GM19324 (cell line): ENCODE measurements around the gene SDR9C7.
"Not testable (repeated sequence)": the region's sequence is repeated elsewhere in the genome, so short reads cannot be mapped to it uniquely, and the experiment has no call there.

Experiments
- ATAC-seq: cut with Tn5 transposase; IDR thresholded peaks from one replicate; pipeline ENCODE4 v1.9.1; 2021; ENCODE audit warnings: mild to moderate bottlenecking, moderate library complexity; ENCODE audit not compliant: unreplicated experiment, low FRiP score

Gene SDR9C7

GRCh38 chr12:56921346-56921745, 12.9 kb downstream of the SDR9C7 start:
- no peak for ATAC-seq

GRCh38 chr12:56918139-56918538, 16.1 kb downstream of the SDR9C7 start:
- ATAC-seq: not testable (repeated sequence)

- ATAC-seq: no peak
Measured at GRCh38 chr12:56916996-56917333, 17.2 kb downstream of the SDR9C7 start.

DNA sequence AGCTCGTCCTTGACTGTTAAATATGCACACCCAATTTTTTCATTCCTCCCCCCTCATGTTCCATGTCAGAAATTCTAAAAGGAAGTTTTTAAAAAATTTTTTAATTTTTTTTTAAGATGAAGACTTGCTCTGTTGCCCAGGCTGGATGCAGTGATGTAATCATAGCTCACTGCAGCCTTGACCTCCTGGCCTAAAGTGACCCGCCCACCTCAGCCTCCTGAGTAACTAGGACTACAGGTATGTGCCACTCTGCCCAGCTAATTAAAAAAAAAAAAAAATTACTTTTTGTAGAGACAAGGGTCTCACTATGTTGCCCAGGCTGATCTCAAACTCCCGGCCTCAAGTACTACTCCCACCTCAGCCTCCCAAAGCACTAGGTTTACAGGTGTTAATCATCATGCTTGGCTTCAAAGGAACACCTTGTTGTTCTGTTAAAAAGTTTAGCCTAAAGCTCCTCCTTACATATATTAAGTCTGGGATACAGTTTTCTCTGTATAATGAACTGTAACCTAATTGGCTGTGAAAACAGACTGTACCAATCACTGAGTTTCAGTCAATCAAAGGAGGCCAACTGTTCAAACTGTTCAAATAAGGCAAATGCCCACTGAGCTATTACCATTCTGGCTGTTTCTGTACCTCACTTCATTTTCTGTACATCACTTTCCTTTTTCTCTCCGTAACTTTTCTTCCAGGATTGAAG, 17.8 kb downstream of the SDR9C7 start:
- no peak for ATAC-seq

DNA sequence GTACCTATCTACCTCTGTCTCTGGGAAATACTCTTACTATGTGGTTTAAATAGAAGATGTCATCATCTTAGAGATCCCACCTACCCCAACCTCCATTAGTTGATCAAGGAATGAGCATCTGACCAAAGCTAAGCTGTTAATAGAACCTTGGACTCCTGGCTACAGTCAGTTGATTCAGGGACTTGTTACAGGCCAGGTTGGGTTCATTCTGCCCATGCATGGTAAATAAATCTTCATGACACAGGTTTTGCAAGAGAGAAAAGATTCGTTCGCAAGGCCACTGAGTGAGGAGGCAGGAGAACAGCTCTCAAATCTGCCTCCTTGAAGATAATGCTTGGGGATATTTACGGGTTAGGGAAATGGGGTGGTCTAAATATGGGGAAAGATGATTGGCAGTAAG, 19.5 kb downstream of the SDR9C7 start:
- no peak for ATAC-seq

- no peak for ATAC-seq
Measured at GRCh38 chr12:56914256-56914655, 20.0 kb downstream of the SDR9C7 start.

DNA sequence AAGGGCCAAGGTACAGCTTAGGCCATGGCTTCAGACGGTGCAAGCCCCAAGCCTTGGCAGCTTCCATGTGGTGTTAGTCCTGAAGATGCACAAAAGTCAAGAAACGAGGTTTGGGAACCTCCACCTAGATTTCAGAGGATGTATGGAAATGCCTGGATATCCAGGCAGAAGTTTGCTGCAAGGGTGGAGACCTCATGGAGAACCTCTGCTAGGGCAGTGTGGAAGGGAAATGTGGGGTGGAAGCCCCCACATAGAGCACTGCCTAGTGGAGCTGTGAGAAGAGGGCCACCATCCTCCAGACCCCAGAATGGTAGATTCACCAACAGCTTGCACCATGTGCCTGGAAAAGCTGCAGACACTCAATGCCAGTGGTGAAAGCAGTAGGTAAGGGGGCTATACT, 24.8 kb downstream of the SDR9C7 start:
- ATAC-seq: not testable (repeated sequence)

DNA sequence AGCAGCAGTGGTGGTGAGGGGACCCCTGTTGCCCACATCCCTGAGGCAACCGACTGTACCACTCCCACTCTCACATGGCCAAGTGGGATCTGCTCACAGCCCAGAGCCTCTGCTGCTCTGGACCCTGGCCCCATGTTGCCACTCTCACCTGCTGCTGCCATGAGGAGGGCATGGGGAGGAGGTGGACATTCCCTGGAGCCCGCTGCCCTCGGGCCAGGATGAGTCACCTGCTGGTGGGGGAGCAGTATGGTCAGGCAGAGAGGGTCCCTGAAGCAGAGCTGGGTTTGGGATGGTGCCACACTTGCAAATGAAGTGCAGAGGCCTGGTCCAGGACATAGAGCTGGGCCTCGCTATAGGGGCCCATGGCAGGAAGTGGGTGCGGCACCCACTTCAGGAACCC, 26.1 kb downstream of the SDR9C7 start:
- ATAC-seq: no peak

DNA sequence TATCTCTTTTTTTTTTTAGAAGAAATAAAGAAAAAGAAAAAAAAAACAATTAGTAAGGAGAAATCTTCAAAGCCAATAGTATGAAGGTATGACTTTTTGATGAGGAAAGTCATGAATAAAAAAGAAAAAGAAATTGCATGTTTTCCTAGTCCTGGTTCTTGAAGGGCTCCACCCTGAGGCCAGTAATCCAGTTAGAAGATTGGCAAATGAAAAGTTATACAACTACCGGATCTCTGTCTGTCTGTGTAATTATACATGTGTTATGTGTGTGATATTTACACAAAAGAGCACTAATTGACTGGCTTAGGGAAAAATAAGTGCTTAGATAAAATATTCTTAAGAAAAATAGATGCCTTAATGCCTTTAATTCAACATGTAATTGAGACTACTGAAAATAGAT, 28.4 kb downstream of the SDR9C7 start:
- no peak for ATAC-seq

- ATAC-seq: no peak
Measured at GRCh38 chr12:56903374-56903773, 30.8 kb downstream of the SDR9C7 start.

GRCh38 chr12:56901313-56901712, 32.9 kb downstream of the SDR9C7 start:
- not testable (repeated sequence) for ATAC-seq

DNA sequence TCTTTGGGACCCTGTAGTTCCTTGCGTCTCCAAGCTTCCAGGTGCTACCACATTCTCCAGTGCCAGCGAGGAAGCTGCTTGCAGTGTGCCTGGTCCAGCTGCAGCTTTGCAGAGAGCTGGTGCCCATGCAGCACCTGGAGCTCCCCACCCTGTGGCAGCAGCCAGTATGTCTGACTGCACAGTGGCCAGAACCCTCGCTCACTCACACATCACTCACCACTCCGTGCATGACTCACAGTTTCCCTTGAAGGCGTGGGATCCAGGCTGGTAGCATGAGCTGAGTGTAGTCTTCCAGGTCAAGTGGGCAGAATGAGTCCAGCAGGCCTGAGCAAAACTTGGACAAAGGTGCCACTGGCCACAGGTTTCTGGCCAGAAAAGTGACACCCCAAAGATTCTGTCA, 33.6 kb downstream of the SDR9C7 start:
- no peak for ATAC-seq

- ATAC-seq: no peak
Measured at GRCh38 chr12:56898938-56899337, 35.3 kb downstream of the SDR9C7 start.

- ATAC-seq: no peak
Measured at GRCh38 chr12:56897844-56898361, 36.3 kb downstream of the SDR9C7 start.

- no peak for ATAC-seq
Measured at GRCh38 chr12:56896082-56896481, 38.1 kb downstream of the SDR9C7 start.

GRCh38 chr12:56894698-56895368, 39.4 kb downstream of the SDR9C7 start:
- no peak for ATAC-seq

DNA sequence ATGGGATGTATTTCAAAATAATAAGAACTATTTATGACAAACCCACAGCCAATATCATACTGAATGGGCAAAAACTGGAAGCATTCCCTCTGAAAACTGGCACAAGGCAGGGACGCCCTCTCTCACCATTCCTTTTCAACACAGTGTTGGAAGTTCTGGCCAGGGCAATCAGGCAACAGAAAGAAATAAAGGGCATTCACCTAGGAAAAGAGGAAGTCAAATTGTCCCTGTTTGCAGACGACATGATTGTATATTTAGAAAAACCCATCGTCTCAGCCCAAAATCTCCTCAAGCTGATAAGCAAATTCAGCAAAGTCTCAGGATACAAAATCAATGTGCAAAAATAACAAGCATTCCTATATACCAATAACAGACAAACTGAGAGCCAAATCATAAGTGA, 42.3 kb downstream of the SDR9C7 start:
- not testable (repeated sequence) for ATAC-seq

DNA sequence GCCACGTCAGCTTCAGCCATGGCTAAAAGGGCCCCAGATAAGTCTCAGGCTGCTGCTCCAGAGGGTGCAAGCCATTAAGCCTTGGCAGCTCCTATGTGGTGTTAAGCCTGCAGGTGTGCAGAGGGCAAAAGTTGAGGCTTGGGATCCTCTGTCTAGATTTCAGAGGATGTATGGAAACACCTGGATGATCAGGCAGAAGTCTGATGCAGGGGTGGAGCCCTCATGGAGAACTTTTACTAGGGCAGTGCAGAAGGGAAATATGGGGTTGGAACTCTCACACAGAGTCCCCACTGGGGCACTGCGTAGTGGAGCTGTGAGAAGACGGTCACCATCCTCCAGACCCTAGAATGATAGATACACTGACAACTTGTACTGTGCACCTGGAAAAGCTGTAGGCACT, 47.9 kb downstream of the SDR9C7 start:
- no peak for ATAC-seq

GRCh38 chr12:56885316-56885715, 48.9 kb downstream of the SDR9C7 start:
- ATAC-seq: no peak

GRCh38 chr12:56884421-56884820, 49.8 kb downstream of the SDR9C7 start:
- no peak for ATAC-seq

DNA sequence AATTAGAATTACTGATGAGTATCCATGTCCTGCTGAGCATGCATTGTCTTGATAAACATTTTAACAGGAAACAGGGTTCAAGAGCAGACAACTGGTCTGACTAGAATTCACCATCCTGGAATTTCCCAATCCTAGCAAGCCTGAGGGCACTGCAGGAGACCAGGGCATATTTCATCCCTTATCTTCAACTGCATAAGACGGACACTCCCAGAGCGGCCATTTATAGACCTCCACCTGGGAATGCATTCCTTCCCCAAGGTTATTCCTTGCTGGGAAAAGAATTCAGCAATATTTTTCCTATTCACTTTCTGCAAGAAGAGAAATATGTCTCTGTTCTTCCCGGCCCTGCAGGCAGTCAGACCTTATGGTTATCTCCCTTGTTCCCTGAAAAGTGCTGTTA, 51.8 kb downstream of the SDR9C7 start:
- not testable (repeated sequence) for ATAC-seq
